PC-9 (cell line): ENCODE measurements around the gene YWHAH.

Experiments
- CTCF ChIP-seq: fragments of 200-600 bp; sonication (generic); conservative IDR thresholded peaks from 2 replicates; pipeline ENCODE4 v1.6.1; 2017; ENCODE audit warnings: mixed run types, antibody characterized with exemption, mild to moderate bottlenecking, moderate library complexity
- EZH2 ChIP-seq: fragments of 200-600 bp; sonication (generic); IDR thresholded peaks from 2 replicates; pipeline ENCODE4 v1.8.0; 2017; ENCODE audit warnings: antibody characterized with exemption, low read depth

- no peak for TF ChIP-seq CTCF
- no peak for TF ChIP-seq EZH2
These were observed 48.8 kb upstream of the YWHAH start for GRCh38 chr22:31895411-31896123.
